Urinary bladder (tissue), 4 donors: ENCODE data around the gene PIK3AP1. TPM values are rescaled to one million over a fixed set of nuclear protein-coding genes. Genes with fewer than 3 reads are reported as not detected.
A peak's percentile ranks its signal among the peaks of the same experiment; 100 is the strongest.
"Not testable (repeated sequence)": the region's sequence is repeated elsewhere in the genome, so short reads cannot be mapped to it uniquely, and the experiment has no call there.

ENCODE experiments used
- DNase-seq: peaks from one replicate; pipeline ENCODE4 v3.0.0-alpha.2; 2015; ENCODE audit errors: extremely low spot score
- H3K27ac ChIP-seq: one replicate; pipeline ENCODE4 v1.5.1; 2013; ENCODE audit warnings: low read depth, mild to moderate bottlenecking, moderate library complexity
- H3K36me3 ChIP-seq: one replicate; pipeline ENCODE4 v1.6.1; 2013; ENCODE audit warnings: mild to moderate bottlenecking, moderate library complexity; ENCODE audit not compliant: insufficient read depth
- H3K4me1 ChIP-seq: one replicate; pipeline ENCODE4 v1.6.1; 2013; ENCODE audit warnings: mild to moderate bottlenecking, moderate library complexity; ENCODE audit not compliant: insufficient read depth
- H3K4me3 ChIP-seq: one replicate; pipeline ENCODE4 v1.5.1; 2013; ENCODE audit warnings: low read depth, low read length
- WGBS: extraction: QIAGEN DNeasy Blood & Tissue Kit; methylation state at CpG from one replicate; pipeline ENCODE4 v1.1.7; 2013; 5-methylcytosine and 5-hydroxymethylcytosine counted together
- polyA plus RNA-seq: library from polyadenylated mRNA; stranded (reverse); fragments of 200-250 nt; gene quantifications from one replicate; pipeline ENCODE4 v1.2.3, GENCODE V29; 2013
- total RNA-seq: library from RNA; depleted of rRNA; stranded (reverse); fragments of >200 nt; gene quantifications from one replicate; pipeline ENCODE4 v1.2.3, GENCODE V29; 2014
- donor health status: healthy with polysubstance abuse.
- donor health status: healthy.

Gene PIK3AP1
- total and polyA plus RNA-seq, 2 donors, result 3.7 to 6.6 TPM

DNA sequence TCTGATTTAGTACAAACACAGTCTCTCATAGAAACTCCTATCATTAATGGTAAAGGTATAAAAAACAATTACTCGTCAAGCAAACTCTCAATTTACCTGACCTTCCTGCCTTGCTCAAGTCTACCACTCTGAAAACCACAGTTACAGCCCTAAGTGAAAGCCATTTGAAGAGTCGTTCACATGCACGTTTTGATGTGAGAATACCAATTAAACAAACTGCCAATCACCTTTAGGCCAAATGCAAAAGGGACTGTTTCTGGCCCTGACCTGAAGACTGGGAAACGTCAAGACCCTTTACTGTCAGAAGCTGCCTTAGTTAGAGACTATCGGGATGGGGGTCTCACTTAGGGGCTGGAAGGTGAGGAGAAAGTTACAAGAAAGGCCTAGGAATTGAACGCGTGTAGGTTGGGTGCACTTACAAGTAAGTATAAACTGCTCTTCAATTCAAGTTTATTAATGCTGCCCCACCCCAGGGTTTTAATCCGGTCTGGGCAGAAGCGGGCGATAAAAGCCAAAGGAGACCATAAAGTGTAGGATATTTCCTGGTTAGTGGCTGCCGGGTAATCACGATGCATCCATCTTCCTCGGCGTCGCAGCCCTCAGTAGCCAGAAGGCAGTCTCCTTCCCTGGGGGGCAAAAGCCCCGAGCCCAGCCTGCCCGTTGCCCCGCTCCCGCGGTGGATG, 134.4 kb downstream of the PIK3AP1 start:
- Histone ChIP-seq H3K4me1 (no peaks in the 10 kb centered on the region), H3K4me3 (peak overlapping the region; percentile 95), H3K27ac (peak overlapping the region; percentile 99), H3K36me3 (no peaks in the 10 kb centered on the region)
- DNase-seq, result no peak
- WGBS, result 2% methylated on average over 20 of the region's 20 CpGs

DNA sequence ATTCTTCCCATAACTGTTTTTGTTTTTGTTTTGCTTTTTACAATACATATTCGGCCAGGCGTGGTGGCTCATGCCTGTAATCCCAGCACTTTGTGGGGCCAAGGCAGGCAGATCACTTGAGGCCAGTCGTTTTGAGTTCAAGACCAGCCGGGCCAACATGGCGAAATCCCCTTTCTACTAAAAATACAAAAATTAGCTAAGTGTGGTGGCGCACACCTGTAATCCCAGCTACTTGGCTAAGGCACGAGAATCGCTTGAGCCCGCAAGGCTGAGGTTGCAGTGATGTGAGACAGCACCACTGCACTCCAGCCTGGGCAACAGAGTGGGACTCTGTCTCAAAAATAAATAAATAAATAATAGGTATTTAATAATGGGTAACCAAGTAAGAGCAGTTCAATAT, 135.8 kb downstream of the PIK3AP1 start:
- 94% methylated on average over 9 of the region's 9 CpGs for WGBS
- no peak for DNase-seq
- no peak overlapping the region for H3K4me3 ChIP-seq
- no peaks in the 10 kb centered on the region for H3K36me3 ChIP-seq
- H3K4me1 ChIP-seq, result no peaks in the 10 kb centered on the region
- no peak overlapping the region for H3K27ac ChIP-seq

DNA sequence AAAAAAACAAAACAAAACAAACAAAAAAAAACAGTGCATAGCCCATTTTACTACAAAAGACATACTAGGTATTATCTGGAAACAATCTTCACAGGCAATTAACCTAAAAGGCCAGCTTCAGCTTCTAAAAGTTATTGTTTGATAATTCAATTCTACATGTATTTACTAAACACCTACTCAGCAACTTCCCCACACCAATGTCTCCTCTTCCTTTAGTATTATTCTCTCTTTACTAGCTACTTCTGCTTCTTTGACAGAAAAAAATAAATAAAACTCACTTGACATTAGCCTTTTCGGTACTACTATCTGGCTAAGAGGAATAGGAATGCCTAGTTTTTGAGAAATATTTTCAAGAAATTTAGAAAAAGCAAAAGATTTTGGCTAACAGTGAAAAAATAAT, 136.3 kb downstream of the PIK3AP1 start:
- H3K4me1 ChIP-seq, result no peaks in the 10 kb centered on the region
- no peak overlapping the region for H3K27ac ChIP-seq
- no peaks in the 10 kb centered on the region for H3K36me3 ChIP-seq
- DNase-seq, result no peak
- no peak overlapping the region for H3K4me3 ChIP-seq
- WGBS, result 81% methylated on average over 1 of the region's 1 CpG

DNA sequence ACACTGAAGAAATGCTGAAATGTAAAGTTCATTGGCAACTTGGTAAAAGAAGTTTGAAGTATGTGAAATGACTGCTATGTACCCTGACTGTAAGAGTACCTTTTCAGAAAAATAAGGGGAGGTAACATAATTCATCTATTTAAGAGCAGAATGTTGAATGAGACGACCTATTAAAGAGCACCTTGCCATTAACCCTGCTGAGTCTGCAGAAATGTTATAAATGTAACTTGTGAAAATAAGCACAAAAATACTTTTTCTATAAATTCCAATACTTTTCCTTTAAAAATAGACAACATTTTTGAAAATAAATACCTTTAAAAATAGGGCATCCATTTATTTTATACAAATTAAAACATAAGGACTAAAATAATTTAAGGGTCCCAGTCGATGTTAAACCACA, 141.2 kb downstream of the PIK3AP1 start:
- Histone ChIP-seq H3K27ac (no peak overlapping the region), H3K4me3 (no peak overlapping the region), H3K36me3 (no peaks in the 10 kb centered on the region), H3K4me1 (no peaks in the 10 kb centered on the region)
- DNase-seq, result no peak
- WGBS, result 78% methylated on average over 2 of the region's 2 CpGs

DNA sequence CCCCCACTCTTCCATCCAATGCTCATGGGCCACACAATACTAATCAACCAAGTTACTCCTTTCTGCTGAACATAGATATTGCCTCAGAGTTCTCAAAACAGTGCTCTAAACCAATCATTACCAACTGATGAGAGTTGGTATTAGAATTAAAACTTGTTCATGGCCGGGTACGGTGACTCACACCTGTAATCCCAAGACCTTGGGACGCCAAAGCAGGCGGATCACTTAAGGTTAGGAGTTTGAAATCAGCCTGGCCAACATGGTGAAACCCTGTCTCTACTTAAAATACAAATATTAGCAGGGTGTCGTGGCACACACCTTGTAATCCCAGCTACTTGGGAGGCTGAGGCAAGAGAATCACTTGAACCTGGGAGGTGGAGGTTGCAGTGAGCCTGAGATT, 141.7 kb downstream of the PIK3AP1 start:
- no peak overlapping the region for H3K27ac ChIP-seq

DNA sequence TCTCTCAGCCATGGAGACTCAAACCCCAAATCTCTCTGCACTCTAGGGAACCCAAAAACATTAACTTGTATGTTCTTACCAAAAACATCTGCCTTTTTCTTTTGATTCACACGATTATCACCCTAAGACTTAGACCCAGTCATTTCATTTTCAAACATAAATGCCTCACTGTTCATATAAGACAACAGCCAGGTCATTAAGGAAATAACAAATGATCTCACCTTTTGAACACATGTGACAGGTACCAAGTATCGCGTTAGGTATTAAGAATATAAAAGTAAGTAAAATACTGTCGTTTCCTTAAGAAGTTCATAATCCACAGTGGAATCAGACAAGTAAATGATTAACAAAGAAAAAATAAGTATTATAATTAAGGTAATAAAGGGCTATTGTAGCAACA, 142.3 kb downstream of the PIK3AP1 start:
- H3K4me3 ChIP-seq, result no peak overlapping the region
- H3K4me1 ChIP-seq, result no peaks in the 10 kb centered on the region
- no peak overlapping the region for H3K27ac ChIP-seq
- no peaks in the 10 kb centered on the region for H3K36me3 ChIP-seq
- 86% methylated on average over 4 of the region's 4 CpGs for WGBS
- no peak for DNase-seq

More for the DNA sequence above, 141.7 kb downstream of the PIK3AP1 start:
- Histone ChIP-seq H3K4me1 (no peaks in the 10 kb centered on the region), H3K36me3 (no peaks in the 10 kb centered on the region), H3K4me3 (no peak overlapping the region)
- DNase-seq, result no peak
- 93% methylated on average over 5 of the region's 5 CpGs for WGBS

DNA sequence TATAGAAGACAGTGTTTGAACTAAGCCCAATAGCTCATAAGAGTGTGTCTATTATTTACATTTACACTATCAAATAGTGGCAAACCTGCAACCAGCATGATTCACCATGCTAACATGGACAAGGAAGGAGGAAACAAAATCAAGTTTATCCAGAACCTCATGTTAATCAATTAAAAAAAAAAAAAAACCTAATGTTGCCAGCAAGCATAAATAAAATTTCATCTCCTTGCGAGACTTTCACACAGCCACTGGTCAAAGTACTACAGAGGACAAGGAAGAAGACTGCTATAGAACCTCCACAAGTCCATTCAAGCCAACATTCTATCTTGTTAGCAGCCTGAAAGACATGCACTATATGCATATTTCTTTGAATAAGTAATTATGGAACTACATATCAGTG, 143.2 kb downstream of the PIK3AP1 start:
- no peak overlapping the region for H3K4me3 ChIP-seq
- no peak overlapping the region for H3K27ac ChIP-seq
- H3K36me3 ChIP-seq, result no peaks in the 10 kb centered on the region
- DNase-seq, result no peak
- 92% methylated on average over 1 of the region's 1 CpG for WGBS
- no peaks in the 10 kb centered on the region for H3K4me1 ChIP-seq

DNA sequence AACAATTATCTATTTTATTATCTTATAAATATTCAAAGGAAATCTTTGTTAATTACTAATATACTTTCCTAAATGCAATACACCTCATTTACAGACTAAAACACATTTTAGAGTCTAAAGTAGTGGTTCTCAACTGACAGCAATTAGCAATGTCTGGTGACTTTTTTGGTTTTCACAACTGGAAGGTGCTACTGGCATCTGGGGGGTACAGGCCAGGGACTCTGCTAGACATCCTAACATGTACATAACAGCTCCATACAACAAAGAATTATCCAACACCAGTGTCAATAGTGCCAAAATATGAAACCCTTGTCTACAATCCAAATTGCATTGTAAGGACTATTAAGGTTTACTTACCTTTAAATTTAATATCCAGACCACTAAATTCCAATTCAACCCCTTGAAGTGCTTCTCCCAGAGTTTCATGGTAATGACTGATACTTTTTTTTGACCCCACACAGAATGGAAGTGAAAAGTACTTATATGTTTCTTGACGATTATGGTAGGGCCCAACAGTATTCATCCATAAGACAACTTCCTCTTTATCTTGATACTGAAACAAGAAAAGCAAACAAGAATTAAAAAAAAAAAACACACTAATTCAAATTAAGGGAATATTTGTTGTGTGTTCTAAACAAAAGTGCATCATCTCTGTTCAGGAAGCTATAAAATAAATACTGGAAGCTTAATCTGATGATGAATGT, 143.9 kb downstream of the PIK3AP1 start:
- H3K4me1 ChIP-seq, result no peaks in the 10 kb centered on the region
- WGBS, result 61% methylated on average over 1 of the region's 1 CpG
- H3K27ac ChIP-seq, result no peak overlapping the region

DNA sequence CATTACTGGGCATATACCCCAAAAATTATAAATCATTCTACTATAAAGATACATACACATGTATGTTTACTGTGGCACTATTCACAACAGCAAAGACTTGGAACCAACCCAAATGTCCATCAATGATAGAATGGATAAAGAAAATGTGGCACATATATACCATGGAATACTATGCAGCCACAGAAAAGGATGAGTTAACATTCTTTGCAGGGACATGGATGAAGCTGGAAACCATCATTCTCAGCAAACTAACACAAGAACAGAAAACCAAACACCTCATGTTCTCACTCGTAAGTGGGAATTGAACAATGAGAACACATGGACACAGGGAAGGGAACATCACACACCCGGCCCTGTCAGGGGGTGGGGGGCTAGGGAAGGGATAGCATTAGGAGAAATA, 145.8 kb downstream of the PIK3AP1 start:
- DNase-seq, H3K4me1 ChIP-seq, H3K27ac ChIP-seq, H3K4me3 ChIP-seq, H3K36me3 ChIP-seq: not testable (repeated sequence)
- 96% methylated on average over 2 of the region's 2 CpGs for WGBS

More for the DNA sequence above, 143.9 kb downstream of the PIK3AP1 start:
- no peak for DNase-seq
- no peaks in the 10 kb centered on the region for H3K36me3 ChIP-seq
- no peak overlapping the region for H3K4me3 ChIP-seq

DNA sequence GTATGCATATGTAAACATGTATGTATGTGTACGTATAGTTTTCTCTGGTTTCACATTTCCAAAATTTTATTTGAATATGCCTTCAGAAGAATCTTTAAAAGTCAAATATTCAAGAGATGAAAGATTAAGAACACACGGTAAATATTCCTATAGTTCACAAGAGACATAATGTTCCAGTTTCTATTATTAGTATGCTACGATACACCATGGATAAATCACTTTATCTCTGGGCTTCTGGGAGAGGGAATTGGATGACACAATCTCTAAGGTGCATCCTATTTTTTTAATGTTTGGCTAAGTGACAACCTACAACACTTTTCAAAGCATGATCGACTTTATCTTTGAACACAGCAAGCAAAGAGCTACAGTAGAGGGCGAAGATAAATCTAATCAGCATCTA, 147.3 kb downstream of the PIK3AP1 start:
- Histone ChIP-seq H3K4me3 (no peak overlapping the region), H3K4me1 (no peaks in the 10 kb centered on the region)
- 78% methylated on average over 5 of the region's 5 CpGs for WGBS

DNA sequence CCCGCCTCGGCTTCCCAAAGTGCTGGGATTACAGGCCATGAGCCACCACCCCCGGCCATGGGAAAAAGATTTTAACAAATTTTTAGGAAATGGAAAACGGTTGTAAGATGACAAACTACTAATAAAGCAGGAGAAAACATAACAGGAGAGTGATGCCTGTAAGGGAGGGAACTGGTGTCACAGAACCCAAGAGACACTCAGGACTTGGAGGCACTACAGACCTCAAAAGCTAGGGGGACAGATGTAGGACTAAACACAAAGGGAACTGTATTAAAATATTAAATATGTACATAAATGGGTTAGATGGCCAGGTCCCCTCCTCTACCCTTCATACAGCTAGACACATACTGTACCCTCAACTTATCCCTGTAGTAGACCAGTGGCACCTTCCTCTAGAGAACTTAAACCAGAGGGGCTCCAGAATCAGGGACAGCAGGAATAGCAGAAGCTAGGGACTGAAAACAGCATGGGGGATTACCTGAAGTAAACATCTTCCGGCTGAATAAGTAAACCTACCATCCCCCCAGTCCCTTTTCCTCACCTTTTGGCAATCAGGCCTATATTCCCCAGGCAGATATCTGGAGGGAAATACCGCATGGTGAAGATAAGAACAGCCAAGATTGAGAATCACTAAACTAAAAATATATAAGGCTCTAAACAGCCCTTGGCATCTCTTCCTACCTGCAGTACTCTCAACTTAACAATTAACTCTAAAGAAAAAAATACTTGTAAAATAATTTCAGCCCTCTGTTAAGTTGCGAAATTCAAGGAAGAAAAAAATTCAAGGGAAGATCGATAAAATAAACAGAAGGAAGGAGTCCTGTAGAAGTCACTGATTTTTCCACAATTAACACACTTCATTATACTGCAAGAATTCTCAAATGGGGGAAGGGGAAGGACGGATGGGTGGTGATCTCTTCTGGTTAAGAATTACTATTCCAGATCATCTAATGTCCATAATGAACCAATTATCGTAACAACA, 149.0 kb downstream of the PIK3AP1 start:
- Histone ChIP-seq H3K27ac (no peak overlapping the region), H3K4me1 (no peaks in the 10 kb centered on the region), H3K4me3 (no peak overlapping the region), H3K36me3 (no peaks in the 10 kb centered on the region)
- DNase-seq, result no peak
- 78% methylated on average over 10 of the region's 10 CpGs for WGBS

More for the DNA sequence above, 147.3 kb downstream of the PIK3AP1 start:
- no peak for DNase-seq
- Histone ChIP-seq H3K27ac (no peak overlapping the region), H3K36me3 (no peaks in the 10 kb centered on the region)

DNA sequence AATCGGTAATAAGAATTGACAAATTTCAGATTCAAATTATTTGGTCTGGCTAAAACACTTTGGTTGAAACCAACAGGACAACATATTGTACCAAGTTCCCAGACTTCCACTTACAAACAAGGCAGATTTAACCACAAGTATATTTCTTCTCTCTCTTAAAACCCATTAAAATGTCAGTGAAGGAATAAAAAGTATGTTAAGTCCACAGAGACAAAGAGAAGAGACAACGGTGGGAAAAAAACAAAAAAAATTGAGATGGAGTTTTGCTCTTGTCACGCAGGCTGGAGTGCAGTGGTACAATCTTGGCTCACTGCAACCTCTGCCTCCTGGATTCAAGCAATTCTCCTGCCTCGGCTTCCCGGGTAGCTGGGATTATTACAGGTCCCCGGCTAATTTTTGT, 149.8 kb downstream of the PIK3AP1 start:
- Histone ChIP-seq H3K4me3 (no peak overlapping the region), H3K4me1 (no peaks in the 10 kb centered on the region), H3K36me3 (no peaks in the 10 kb centered on the region), H3K27ac (no peak overlapping the region)
- 85% methylated on average over 6 of the region's 6 CpGs for WGBS
- DNase-seq, result no peak

DNA sequence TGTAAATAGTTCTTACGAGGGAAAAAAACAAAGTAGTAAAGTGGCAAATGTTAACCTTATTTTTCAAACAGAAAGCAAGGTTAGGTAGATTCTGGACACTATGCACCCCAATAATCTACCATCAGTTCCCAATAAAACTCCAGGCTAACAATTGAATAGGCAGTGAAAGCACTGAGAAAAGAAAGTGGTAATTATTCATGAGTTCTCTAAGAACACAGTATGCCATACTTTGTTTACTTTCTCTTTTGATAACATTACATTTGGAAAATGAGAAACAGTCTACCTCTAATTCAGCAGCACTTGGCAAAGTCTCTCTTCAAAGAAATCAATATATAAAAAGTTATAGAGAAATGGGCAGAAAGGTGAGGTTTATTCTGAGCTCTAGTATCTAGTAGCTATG, 151.9 kb downstream of the PIK3AP1 start:
- Histone ChIP-seq H3K27ac (no peak overlapping the region), H3K36me3 (peaks cover 4% of the 10 kb centered on the region), H3K4me1 (no peaks in the 10 kb centered on the region), H3K4me3 (no peak overlapping the region)
- 80% methylated on average over 1 of the region's 1 CpG for WGBS
- DNase-seq, result no peak
